Left ventricle myocardium inferior (tissue), 1 donor: ENCODE data around the gene SMNDC1. TPM values are rescaled to one million over a fixed set of nuclear protein-coding genes. Genes with fewer than 3 reads are reported as not detected.

Source experiments
- DNase-seq: peaks from one replicate; pipeline ENCODE4 v3.0.0-alpha.2; 2020
- H3K27ac ChIP-seq: fragments of 200-600 bp; replicated peaks from 2 replicates; pipeline ENCODE4 v1.8.0; 2021
- H3K27me3 ChIP-seq: fragments of 200-600 bp; 2 replicates; pipeline ENCODE4 v1.8.0; 2021; ENCODE audit warnings: low read depth
- H3K36me3 ChIP-seq: fragments of 200-600 bp; 2 replicates; pipeline ENCODE4 v1.8.0; 2021
- H3K4me1 ChIP-seq: fragments of 200-600 bp; 2 replicates; pipeline ENCODE4 v1.8.0; 2021
- H3K4me3 ChIP-seq: fragments of 200-600 bp; 2 replicates; pipeline ENCODE4 v1.8.0; 2021; ENCODE audit warnings: mild to moderate bottlenecking, moderate library complexity
- H3K9me3 ChIP-seq: fragments of 200-600 bp; replicated peaks from 2 replicates; pipeline ENCODE4 v1.8.0; 2021
- intact Hi-C: fragments of 100-400 bp; cut with micrococcal nuclease; formaldehyde crosslinking; loops from one replicate; pipeline ENCODE4 v1.11.0; 2022
- total RNA-seq: library from RNA; stranded (reverse); fragmentation: NEBNext Ultra II Directional; extraction: Animal tissue kit (Norgen Biotek cat#: 25700); gene quantifications from one replicate; pipeline ENCODE4 v1.2.1, GENCODE V29; 2021
- TF ChIP-seq, protein P1 (sequence below): fragments of 200-600 bp; IDR thresholded peaks from 2 replicates; pipeline ENCODE4 v1.8.0; 2021; ENCODE audit warnings: antibody characterized with exemption, mild to moderate bottlenecking, borderline replicate concordance
- donor health status: DM: no; HTN: yes; CAD: no; lungs with severe emphysema.

Gene SMNDC1
- total RNA-seq, 1 donor from 2014 or later = 24.1 TPM

DNA sequence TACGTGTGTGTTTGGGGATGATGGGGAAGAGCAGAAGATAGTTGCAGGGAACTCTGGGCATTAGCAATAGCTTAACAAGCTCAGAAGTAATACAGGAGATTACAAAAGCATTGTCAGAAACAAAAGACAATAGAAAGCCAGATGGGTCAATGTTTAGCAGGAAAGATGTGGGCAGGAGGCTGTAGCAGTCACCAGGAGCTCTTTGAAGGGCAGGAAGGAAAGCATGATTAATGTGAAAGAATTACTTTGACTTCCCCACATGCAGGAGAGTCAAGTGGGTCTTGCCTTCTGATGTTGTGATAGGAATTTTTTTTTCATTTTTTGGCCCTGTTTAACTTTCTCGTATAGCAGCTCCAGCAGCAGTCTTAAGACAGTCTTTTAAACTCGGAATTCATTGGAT, 6.0 kb upstream of the SMNDC1 start:
- Histone ChIP-seq H3K9me3 (no peaks in the 10 kb centered on the region), H3K4me1 (peaks cover 17% of the 10 kb centered on the region), H3K4me3 (no peak overlapping the region), H3K36me3 (no peaks in the 10 kb centered on the region), H3K27me3 (no peaks in the 10 kb centered on the region), H3K27ac (no peak overlapping the region)
- TF ChIP-seq, protein P1, sequence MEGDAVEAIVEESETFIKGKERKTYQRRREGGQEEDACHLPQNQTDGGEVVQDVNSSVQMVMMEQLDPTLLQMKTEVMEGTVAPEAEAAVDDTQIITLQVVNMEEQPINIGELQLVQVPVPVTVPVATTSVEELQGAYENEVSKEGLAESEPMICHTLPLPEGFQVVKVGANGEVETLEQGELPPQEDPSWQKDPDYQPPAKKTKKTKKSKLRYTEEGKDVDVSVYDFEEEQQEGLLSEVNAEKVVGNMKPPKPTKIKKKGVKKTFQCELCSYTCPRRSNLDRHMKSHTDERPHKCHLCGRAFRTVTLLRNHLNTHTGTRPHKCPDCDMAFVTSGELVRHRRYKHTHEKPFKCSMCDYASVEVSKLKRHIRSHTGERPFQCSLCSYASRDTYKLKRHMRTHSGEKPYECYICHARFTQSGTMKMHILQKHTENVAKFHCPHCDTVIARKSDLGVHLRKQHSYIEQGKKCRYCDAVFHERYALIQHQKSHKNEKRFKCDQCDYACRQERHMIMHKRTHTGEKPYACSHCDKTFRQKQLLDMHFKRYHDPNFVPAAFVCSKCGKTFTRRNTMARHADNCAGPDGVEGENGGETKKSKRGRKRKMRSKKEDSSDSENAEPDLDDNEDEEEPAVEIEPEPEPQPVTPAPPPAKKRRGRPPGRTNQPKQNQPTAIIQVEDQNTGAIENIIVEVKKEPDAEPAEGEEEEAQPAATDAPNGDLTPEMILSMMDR = no peak
- no peak for DNase-seq
- intact Hi-C loops = loop anchor here (2.0 kb wide), 1 partner anchor 236 kb away; no protein-coding TSS in a partner anchor

DNA sequence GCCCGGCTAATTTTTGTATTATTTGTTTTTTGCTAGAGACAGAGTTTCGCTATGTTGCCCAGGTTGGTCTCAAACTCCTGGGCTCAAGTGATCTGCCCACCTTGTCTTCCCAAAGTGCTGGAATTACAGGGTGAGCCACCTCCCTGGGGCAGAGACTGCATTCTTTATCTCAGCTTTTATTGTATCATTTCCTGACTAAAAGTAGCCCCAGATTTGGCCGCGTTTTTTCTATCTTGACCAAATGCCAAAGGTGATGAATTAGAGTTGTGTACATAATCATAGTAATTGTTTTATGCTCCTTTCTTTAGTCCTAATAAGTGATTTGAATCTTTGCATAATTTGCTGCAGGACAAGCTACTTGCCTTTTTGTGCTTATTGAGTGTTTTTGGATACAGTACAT, 3.1 kb upstream of the SMNDC1 start:
- Histone ChIP-seq H3K36me3 (peaks cover 6% of the 10 kb centered on the region), H3K4me3 (no peak overlapping the region), H3K27me3 (no peaks in the 10 kb centered on the region), H3K27ac (no peak overlapping the region), H3K9me3 (no peaks in the 10 kb centered on the region), H3K4me1 (peaks cover 43% of the 10 kb centered on the region)
- intact Hi-C loops = no loop called here
- TF ChIP-seq, protein P1 = no peak
- no peak for DNase-seq

DNA sequence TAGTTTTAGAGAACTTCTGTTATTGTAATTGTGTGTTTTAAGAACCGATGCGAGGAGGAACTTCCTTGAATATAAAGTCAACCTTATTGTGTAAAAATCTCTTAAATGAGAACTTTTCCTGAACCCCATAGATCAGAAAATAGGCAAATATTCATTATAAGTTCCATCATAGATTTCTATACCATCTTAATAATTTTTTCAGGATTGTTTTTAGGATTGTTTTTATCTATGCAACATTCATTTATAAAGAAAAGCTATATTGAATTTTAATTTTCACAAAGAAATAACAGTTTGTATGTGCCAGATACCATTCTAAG, 1.7 kb upstream of the SMNDC1 start:
- H3K4me1 ChIP-seq = peaks cover 51% of the 10 kb centered on the region
- TF ChIP-seq, protein P1 = no peak
- no peak overlapping the region for H3K4me3 ChIP-seq
- no peaks in the 10 kb centered on the region for H3K9me3 ChIP-seq
- intact Hi-C loops = no loop called here
- no peak for DNase-seq
- H3K27ac ChIP-seq = peak overlapping the region; percentile 96
- H3K36me3 ChIP-seq = peaks cover 16% of the 10 kb centered on the region
- no peaks in the 10 kb centered on the region for H3K27me3 ChIP-seq

DNA sequence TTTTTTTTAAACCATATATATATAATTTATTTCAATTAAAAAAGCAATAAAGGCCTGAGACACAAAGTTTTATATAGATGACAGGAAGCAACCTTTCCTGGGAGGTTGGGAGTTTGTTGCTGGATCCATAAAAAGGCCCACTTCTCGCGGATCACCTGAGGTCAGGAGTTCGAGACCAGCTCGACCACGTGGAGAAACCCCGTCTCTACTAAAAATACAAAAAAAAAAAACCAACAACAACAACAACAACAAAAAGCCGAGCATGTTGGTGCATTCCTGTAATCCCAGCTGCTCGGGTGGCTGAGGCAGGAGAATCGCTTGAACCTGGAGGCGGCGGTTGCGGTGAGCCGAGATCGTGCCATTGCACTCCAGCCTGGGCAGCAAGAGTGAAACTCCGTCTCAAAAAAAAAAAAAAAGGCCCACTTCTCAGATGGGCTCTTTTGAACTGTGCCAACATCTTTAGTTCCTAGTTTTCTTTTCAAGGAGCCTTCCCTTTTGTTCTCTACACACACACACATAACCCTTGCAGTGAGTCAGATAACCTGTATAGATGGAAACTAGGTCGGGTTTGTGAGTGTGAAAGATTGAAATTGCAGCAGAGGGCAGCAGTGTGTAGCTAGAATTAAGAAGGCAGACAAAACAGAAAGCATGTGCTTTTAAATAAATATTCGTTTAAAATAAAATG, 1.2 kb upstream of the SMNDC1 start:
- no peak for DNase-seq
- Histone ChIP-seq H3K27me3 (no peaks in the 10 kb centered on the region), H3K36me3 (peaks cover 16% of the 10 kb centered on the region), H3K4me1 (peaks cover 51% of the 10 kb centered on the region), H3K9me3 (no peaks in the 10 kb centered on the region), H3K27ac (peak overlapping the region; percentile 96), H3K4me3 (peak overlapping the region; percentile 90)
- intact Hi-C loops = no loop called here
- TF ChIP-seq, protein P1 = peak; percentile 71

DNA sequence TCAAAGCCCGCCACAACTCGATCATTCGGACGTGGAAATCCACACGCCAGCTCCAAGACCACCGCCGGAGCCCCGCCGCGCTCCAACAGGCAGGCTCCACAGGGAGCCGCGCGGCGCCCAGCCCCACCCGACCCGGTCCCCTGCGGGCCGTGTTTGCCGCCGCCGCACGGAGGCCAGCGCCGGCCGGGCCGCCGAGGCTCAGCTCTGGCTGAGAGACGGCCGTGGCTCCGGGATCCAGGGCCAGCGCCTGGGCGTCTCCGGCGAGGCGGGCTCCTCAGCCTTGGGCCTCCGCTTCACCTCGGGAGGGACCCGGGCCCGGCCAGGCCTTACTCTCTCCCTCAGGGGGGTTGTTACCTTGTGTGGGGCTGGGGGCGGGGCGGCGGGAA, 333 bp downstream of the SMNDC1 start:
- Histone ChIP-seq H3K9me3 (no peaks in the 10 kb centered on the region), H3K27me3 (no peaks in the 10 kb centered on the region), H3K27ac (peak overlapping the region; percentile 96), H3K36me3 (peaks cover 27% of the 10 kb centered on the region), H3K4me1 (peaks cover 64% of the 10 kb centered on the region), H3K4me3 (peak overlapping the region; percentile 90)
- intact Hi-C loops = no loop called here
- TF ChIP-seq, protein P1 = no peak
- DNase-seq = no peak
